Measurements from ENCODE around the gene CCDC88C. TPM values are rescaled to one million over a fixed set of nuclear protein-coding genes. Genes with fewer than 3 reads are reported as not detected.

Gene CCDC88C
- total and polyA plus RNA-seq, 2 donors, result 25.6 to 47.4 TPM

DNA sequence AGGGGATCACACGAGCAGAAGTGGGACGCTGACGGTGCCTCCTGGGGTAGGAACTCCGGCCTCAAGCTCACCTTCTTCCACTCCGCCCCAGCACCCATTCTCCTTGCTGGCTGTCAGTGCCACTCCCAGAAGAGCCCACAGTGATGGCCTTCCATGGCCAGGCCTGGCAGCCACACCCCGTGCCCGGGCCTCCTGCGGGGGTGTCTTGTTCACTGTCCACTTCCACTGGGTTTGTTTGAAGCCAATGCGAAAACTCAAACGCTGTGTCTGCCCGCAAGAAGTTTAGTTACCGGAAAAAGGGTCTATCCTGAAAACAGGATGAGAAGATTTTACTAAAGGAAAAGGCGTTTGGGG lies 38.1 kb downstream of the CCDC88C start:
- Histone ChIP-seq H3K27ac (ENCODE audit: low read depth in 1 of 2, low read length in 1 of 2) (no peak overlapping the region), H3K4me1 (ENCODE audit: control insufficient read depth in 2 of 2, insufficient read depth in 2 of 2, low read length in 2 of 2) (peaks cover 23 to 85% of the 10 kb centered on the region in 2 donors), H3K36me3 (ENCODE audit: control insufficient read depth in 2 of 2, insufficient read depth in 2 of 2, low read length in 1 of 2) (peaks cover 11 to 17% of the 10 kb centered on the region in 2 donors), H3K4me3 (ENCODE audit: low read length in 2 of 2) (no peak overlapping the region), H3K27me3 (ENCODE audit: control insufficient read depth in 2 of 2, insufficient read depth in 1 of 2, low read length in 1 of 2) (no peaks in the 10 kb centered on the region), H3K9me3 (ENCODE audit: control insufficient read depth in 2 of 2, insufficient read depth in 1 of 2, low read length in 1 of 2) (no peaks in the 10 kb centered on the region)
- no peak for DNase-seq (ENCODE audit: low read depth in 6 of 9, low spot score in 9 of 9)
- WGBS, result 98% methylated on average over 13 of the region's 13 CpGs

DNA sequence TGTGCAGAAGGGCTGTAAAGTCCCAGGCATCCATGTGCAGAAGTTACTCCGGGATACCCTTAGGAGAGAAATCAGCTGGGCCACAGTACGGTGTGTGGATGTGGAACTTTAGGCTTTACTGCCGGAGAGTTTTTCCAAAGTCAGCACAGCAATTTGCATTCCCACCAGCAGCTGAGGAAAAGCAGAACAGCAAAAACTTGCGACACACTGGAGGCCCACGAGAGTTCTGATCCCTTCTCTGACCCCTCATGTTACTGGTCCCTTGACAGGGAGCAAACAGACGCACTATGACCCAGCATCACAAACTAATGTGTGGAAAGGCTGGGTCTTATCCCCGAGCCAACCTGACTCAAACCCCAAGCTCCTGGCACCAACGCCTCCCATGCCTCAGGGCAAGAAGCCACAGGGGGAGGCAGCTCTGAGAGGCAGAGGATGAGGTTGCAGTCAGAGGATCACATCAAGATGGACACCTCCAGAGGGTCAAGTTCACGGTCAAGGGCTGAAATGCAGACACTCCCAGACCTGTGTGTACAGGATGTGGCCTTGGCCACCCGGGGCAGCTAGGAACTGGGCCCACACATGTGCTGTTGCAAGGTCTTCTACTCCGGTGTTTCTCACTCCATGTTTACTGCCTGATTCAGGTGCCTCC lies 38.6 kb downstream of the CCDC88C start:
- H3K27ac ChIP-seq (ENCODE audit: low read depth in 1 of 2, low read length in 1 of 2), result no peak overlapping the region
- no peak overlapping the region for H3K4me3 ChIP-seq (ENCODE audit: low read length in 2 of 2)
- H3K4me1 ChIP-seq (ENCODE audit: control insufficient read depth in 2 of 2, insufficient read depth in 2 of 2, low read length in 2 of 2), result peaks cover 28 to 90% of the 10 kb centered on the region in 2 donors

DNA sequence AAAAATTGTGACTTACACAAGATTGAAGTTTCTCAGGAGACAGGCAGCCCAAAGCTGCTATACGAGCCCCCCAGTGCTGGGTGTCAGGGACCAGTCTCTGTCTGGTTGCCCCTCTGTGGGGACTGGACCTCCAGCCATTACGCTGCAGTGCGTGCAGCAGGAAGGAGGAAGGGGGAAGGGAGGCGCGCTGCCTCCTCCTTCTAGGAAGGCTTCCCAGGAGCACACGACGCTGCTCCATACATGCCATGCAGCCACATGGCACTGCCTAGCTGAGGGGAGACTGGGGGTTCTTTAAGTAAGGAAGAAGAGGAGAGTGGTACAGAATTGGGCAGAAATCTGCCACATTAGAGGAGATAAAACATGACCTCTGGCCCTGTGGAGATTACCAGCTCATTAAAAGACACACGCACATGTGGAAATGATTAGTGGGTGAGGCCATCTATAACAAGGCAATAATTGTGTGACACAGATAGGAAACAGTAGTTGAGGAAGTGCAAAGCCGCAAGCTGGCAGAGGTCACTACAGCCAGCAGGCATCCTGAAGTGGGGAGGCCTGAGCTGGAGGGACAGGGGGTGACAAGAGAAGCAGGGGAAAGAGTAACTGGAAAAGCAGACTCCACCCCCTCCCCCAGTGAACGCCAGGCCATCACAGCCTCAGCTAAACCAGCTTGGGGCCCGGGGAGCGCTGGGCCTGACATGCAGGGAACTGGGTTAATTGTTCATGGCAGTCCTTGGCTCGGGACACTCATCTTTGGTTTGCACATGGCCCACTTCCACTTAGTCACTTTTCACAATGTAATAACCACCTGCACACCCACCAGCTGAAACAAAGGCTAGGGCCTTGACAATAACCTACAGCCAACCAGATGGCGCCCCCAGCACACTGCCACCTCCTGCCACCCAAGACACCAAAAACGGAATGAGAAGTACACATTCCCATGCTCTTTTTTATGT lies 39.6 kb downstream of the CCDC88C start:
- WGBS, result 82% methylated on average over 15 of the region's 15 CpGs
- Histone ChIP-seq H3K36me3 (ENCODE audit: control insufficient read depth in 2 of 2, insufficient read depth in 2 of 2, low read length in 1 of 2) (peaks cover 11 to 17% of the 10 kb centered on the region in 2 donors), H3K4me3 (ENCODE audit: low read length in 2 of 2) (no peak overlapping the region), H3K4me1 (ENCODE audit: control insufficient read depth in 2 of 2, insufficient read depth in 2 of 2, low read length in 2 of 2) (peaks cover 39 to 90% of the 10 kb centered on the region in 2 donors), H3K27ac (ENCODE audit: low read depth in 1 of 2, low read length in 1 of 2) (peak overlapping the region in 1 of 2 donors; percentile 25), H3K9me3 (ENCODE audit: control insufficient read depth in 2 of 2, insufficient read depth in 1 of 2, low read length in 1 of 2) (no peaks in the 10 kb centered on the region), H3K27me3 (ENCODE audit: control insufficient read depth in 2 of 2, insufficient read depth in 1 of 2, low read length in 1 of 2) (no peaks in the 10 kb centered on the region)
- peak in 2 of 9 donors; percentile 53 to 57 for DNase-seq (ENCODE audit: low read depth in 6 of 9, low spot score in 9 of 9)

More for the DNA sequence above, 38.6 kb downstream of the CCDC88C start:
- Histone ChIP-seq H3K36me3 (ENCODE audit: control insufficient read depth in 2 of 2, insufficient read depth in 2 of 2, low read length in 1 of 2) (peaks cover 11 to 17% of the 10 kb centered on the region in 2 donors), H3K27me3 (ENCODE audit: control insufficient read depth in 2 of 2, insufficient read depth in 1 of 2, low read length in 1 of 2) (no peaks in the 10 kb centered on the region), H3K9me3 (ENCODE audit: control insufficient read depth in 2 of 2, insufficient read depth in 1 of 2, low read length in 1 of 2) (no peaks in the 10 kb centered on the region)
- WGBS, result 96% methylated on average over 11 of the region's 11 CpGs
- DNase-seq (ENCODE audit: low read depth in 6 of 9, low spot score in 9 of 9), result no peak

DNA sequence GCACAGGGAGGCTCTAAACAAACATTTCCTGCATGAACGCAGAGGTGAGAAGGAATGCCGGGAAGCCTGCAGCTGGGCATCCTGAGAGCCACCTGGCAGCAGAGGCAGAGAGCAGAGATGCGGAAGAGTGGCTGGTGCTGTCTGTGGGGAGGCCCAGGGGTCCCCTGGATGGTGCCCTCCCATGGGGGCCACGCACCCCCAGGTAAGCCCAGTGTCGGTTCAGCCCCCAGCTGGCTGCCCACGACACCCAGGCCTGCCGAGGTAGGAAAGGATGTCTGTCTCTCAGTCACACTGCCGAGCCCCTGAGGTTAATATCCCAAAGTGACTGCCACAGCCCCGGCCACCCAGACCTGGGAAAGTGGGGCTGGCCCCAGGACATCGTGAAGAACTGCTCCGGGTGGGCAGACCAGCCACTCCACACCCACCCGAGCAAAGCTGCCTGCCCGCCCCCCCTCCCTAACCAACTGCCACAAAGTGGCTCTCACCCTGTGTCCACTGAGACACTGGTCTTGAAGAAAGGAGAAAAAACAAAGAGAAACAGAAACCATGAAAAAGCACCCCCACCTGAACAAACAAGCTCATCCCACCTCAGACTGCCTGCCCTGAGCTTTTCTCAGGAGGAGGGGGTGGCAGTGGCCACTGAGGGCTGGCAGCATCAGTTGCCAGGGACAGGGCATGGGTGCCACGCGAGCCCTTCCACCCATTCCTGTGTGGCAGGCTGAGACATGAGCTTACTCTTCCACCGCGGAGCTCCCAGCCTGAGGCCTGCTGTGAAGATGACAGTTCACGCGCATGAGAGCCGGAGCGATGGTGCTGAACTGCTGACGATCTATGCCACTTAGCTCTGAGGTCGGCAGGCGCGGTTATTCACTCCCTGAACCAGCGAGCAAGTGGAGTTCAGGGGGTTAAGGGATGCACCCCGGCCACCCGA lies 40.8 kb downstream of the CCDC88C start:
- H3K4me1 ChIP-seq (ENCODE audit: control insufficient read depth in 2 of 2, insufficient read depth in 2 of 2, low read length in 2 of 2), result peaks cover 50 to 90% of the 10 kb centered on the region in 2 donors
- no peaks in the 10 kb centered on the region for H3K27me3 ChIP-seq (ENCODE audit: control insufficient read depth in 2 of 2, insufficient read depth in 1 of 2, low read length in 1 of 2)
- no peaks in the 10 kb centered on the region for H3K9me3 ChIP-seq (ENCODE audit: control insufficient read depth in 2 of 2, insufficient read depth in 1 of 2, low read length in 1 of 2)
- no peak overlapping the region for H3K27ac ChIP-seq (ENCODE audit: low read depth in 1 of 2, low read length in 1 of 2)
- H3K36me3 ChIP-seq (ENCODE audit: control insufficient read depth in 2 of 2, insufficient read depth in 2 of 2, low read length in 1 of 2), result peaks cover 11 to 13% of the 10 kb centered on the region in 2 donors
- WGBS, result 90% methylated on average over 28 of the region's 28 CpGs
- no peak overlapping the region for H3K4me3 ChIP-seq (ENCODE audit: low read length in 2 of 2)
- DNase-seq (ENCODE audit: low read depth in 6 of 9, low spot score in 9 of 9), result no peak

DNA sequence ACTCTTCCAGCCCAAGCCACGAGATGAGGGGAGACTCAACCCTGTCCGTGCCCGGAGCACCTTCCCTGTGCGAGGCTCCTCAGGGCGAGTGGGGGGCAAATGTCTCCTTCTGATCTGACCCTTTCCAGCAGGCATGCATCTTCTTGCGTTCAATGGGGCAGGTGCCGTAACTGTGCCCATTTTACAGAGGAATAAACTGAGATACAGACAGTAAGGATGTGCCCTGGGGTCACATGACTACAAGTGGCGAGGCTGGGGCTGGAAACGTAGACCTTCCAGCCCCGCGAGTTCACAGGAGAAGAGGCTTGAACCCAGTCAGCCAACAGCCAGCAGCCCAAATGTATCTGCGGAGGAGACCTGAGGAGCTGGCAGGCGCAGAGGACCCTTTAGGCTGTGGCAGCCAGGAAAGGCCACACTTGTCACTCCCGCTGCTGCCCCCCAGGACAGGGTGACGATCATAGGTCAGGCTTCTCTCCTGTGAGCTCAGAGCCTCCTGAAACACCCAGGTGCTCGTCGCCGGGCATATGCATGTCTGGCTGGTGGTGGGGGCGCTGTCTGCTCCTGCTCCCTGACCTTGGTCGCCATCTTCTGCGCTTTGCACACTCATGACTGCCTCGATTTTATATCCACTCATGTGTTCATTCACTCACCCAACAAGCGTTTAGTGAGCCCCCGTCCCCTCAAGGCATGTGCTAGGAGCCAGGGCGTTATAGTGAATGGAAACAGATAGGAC lies 41.7 kb downstream of the CCDC88C start:
- no peaks in the 10 kb centered on the region for H3K27me3 ChIP-seq (ENCODE audit: control insufficient read depth in 2 of 2, insufficient read depth in 1 of 2, low read length in 1 of 2)
- WGBS, result 94% methylated on average over 25 of the region's 25 CpGs
- H3K4me3 ChIP-seq (ENCODE audit: low read length in 2 of 2), result no peak overlapping the region
- peaks cover 11 to 13% of the 10 kb centered on the region in 2 donors for H3K36me3 ChIP-seq (ENCODE audit: control insufficient read depth in 2 of 2, insufficient read depth in 2 of 2, low read length in 1 of 2)
- no peak overlapping the region for H3K27ac ChIP-seq (ENCODE audit: low read depth in 1 of 2, low read length in 1 of 2)
- H3K4me1 ChIP-seq (ENCODE audit: control insufficient read depth in 2 of 2, insufficient read depth in 2 of 2, low read length in 2 of 2), result peaks cover 53 to 94% of the 10 kb centered on the region in 2 donors
- no peak for DNase-seq (ENCODE audit: low read depth in 6 of 9, low spot score in 9 of 9)
- no peaks in the 10 kb centered on the region for H3K9me3 ChIP-seq (ENCODE audit: control insufficient read depth in 2 of 2, insufficient read depth in 1 of 2, low read length in 1 of 2)

DNA sequence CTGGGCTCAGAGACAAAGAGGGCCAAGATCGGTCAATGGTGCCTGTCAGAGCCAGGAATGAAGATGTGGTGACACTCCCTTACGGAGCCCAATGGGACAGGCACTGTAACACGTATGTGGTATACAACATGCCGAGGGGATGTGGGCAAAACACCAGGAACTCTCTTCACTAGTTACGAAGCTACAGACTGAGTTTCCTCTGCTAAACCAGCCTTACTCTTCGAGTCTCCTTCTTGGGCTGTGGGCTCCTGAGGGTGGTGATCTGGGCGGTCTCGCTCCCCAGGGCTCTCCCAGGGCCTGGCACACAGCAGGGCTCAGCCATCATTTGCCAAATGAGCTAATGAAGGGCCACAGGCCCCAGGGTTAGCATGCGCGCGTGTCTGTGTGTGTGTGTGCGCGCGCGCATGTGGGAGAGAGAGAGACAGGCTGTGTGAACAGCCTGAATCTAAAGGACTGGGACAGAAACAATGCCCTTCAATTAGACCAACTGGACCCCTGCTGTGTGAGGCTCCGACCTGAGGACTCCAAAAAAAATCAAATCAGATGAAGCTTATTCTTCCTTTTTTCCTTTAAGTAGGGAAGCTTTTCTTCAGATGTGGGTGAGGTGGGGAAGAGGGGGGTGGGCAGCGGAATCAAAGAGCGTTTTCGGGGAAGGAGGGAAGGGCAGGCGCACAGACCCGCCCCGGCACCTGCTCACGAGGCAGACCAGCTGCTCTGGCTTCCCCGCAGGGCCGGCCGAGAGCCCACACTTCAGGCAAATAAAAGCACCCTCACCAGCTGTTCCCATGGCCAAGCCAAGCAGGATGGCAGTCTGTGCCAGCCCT lies 42.5 kb downstream of the CCDC88C start:
- DNase-seq (ENCODE audit: low read depth in 6 of 9, low spot score in 9 of 9), result no peak
- WGBS, result 61% methylated on average over 26 of the region's 26 CpGs
- Histone ChIP-seq H3K9me3 (ENCODE audit: control insufficient read depth in 2 of 2, insufficient read depth in 1 of 2, low read length in 1 of 2) (no peaks in the 10 kb centered on the region), H3K27ac (ENCODE audit: low read depth in 1 of 2, low read length in 1 of 2) (no peak overlapping the region), H3K36me3 (ENCODE audit: control insufficient read depth in 2 of 2, insufficient read depth in 2 of 2, low read length in 1 of 2) (peaks cover 11 to 13% of the 10 kb centered on the region in 2 donors), H3K27me3 (ENCODE audit: control insufficient read depth in 2 of 2, insufficient read depth in 1 of 2, low read length in 1 of 2) (no peaks in the 10 kb centered on the region), H3K4me3 (ENCODE audit: low read length in 2 of 2) (no peak overlapping the region), H3K4me1 (ENCODE audit: control insufficient read depth in 2 of 2, insufficient read depth in 2 of 2, low read length in 2 of 2) (peaks cover 60 to 98% of the 10 kb centered on the region in 2 donors)

DNA sequence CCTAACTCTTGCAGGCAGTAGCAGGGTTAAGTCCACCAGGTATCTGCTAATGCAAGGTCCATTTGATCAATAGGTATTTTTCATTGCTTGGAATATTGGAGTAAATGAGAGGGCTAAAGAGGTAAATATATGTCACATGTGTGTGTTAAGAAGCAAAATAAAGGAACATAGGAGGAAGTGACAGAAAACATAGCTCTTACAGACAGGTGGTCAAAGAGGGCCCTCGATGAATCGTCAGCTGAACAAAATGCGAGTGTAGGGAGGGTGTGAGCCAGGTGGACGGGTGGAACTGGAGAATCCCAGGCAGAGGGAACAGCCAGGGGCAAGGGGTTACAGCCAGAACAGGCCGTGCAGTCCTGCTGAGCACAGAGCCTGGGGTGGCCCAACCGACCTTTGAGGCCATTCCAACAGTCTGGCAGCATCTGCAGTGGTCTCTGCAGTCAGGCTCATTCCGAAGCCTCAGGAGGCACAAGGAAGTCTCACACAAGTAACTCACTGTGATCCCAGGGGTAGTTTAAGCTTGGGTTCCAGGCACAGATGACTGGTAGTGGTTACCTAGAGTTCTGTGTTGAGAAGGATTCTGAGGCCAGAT lies 43.2 kb downstream of the CCDC88C start:
- Histone ChIP-seq H3K36me3 (ENCODE audit: control insufficient read depth in 2 of 2, insufficient read depth in 2 of 2, low read length in 1 of 2) (peaks cover 9 to 11% of the 10 kb centered on the region in 2 donors), H3K9me3 (ENCODE audit: control insufficient read depth in 2 of 2, insufficient read depth in 1 of 2, low read length in 1 of 2) (no peaks in the 10 kb centered on the region), H3K4me3 (ENCODE audit: low read length in 2 of 2) (no peak overlapping the region), H3K27me3 (ENCODE audit: control insufficient read depth in 2 of 2, insufficient read depth in 1 of 2, low read length in 1 of 2) (no peaks in the 10 kb centered on the region), H3K4me1 (ENCODE audit: control insufficient read depth in 2 of 2, insufficient read depth in 2 of 2, low read length in 2 of 2) (peaks cover 61 to 98% of the 10 kb centered on the region in 2 donors), H3K27ac (ENCODE audit: low read depth in 1 of 2, low read length in 1 of 2) (no peak overlapping the region)
- DNase-seq (ENCODE audit: low read depth in 6 of 9, low spot score in 9 of 9), result no peak
- WGBS, result 69% methylated on average over 7 of the region's 7 CpGs
